Neural crest cell (in vitro differentiated cells): ENCODE measurements around the gene TBCE. TPM values are rescaled to one million over a fixed set of nuclear protein-coding genes. Genes with fewer than 3 reads are reported as not detected.
"Not testable (repeated sequence)": the region's sequence is repeated elsewhere in the genome, so short reads cannot be mapped to it uniquely, and the experiment has no call there.

Experiments used
- DNase-seq: peaks from one replicate; pipeline ENCODE4 v3.0.0; 2021; ENCODE audit warnings: low read depth, mixed read lengths, low spot score
- H3K27ac Mint-ChIP-seq: one replicate; pipeline ENCODE4 v1.8.0; 2021; ENCODE audit warnings: mild to moderate bottlenecking, mixed read lengths; ENCODE audit not compliant: unreplicated experiment
- H3K27me3 Mint-ChIP-seq: 2 replicates; pipeline ENCODE4 v1.8.0; 2021; ENCODE audit warnings: low read depth, mild to moderate bottlenecking, mixed read lengths
- H3K36me3 Mint-ChIP-seq: 2 replicates; pipeline ENCODE4 v1.8.0; 2021; ENCODE audit warnings: low read depth, mild to moderate bottlenecking, mixed read lengths
- H3K4me1 Mint-ChIP-seq: 2 replicates; pipeline ENCODE4 v1.8.0; 2021; ENCODE audit warnings: mixed read lengths
- H3K4me3 Mint-ChIP-seq: one replicate; pipeline ENCODE4 v1.8.0; 2021; ENCODE audit warnings: mild to moderate bottlenecking, mixed read lengths
- H3K9me3 Mint-ChIP-seq: 2 replicates; pipeline ENCODE4 v1.8.0; 2021; ENCODE audit warnings: mixed read lengths
- total RNA-seq: library from RNA; stranded (reverse); gene quantifications from 2 replicates; pipeline ENCODE4 v1.2.1, GENCODE V29; 2021
- TF ChIP-seq, protein P1 (sequence below): fragments of 200-600 bp; sonication (generic); conservative IDR thresholded peaks from 2 replicates; pipeline ENCODE4 v1.5.0; 2021; ENCODE audit warnings: antibody characterized with exemption, mild to moderate bottlenecking

TBCE gene
- total RNA-seq, 1 donor from 2014 or later: 28.2 TPM

DNA sequence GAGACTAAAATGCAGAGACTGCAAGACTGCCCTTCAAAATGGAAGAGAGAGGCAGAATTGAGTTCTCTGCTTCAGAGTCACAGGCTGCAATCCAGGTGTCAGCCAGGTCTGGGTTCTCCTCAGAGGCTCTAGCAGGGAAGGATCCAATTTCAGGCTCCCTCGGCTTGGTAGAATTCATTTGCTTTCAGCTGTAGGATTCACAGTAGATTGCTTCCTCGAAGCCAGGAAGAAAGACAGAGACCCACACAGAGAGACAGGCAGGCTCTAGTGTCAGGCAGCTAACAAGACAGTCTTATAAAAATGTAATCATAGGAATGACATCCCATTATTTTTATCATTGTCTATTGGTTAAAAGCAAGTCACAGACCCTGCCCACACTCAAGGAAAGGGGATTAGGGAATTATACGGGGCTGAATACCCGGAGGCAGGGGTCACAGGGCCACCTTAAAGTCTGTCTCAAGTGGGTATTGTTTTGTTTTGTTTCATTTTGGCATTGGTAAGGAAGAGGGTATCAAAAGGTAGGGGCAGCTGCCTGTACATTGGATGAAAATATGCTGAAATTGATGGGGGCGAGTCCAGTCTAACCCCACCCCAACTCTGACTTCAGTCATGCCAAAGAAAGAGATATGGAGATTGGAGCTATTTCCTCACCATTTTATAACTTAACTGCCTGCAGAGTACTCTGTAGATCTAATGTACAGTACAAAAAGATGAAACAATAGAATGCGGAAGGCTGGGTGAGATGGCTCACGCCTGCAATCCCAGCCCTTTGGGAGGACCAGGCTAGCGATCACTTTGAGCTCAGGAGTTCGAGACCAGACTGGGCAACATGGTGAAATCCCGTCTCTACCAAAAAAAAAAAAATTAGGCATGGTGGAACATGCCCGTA lies 9.5 kb upstream of the TBCE start:
- Mint-ChIP-seq H3K27ac (no peak overlapping the region), H3K4me1 (peaks cover 15% of the 10 kb centered on the region), H3K4me3 (no peak overlapping the region), H3K27me3 (no peaks in the 10 kb centered on the region), H3K9me3 (no peaks in the 10 kb centered on the region), H3K36me3 (no peaks in the 10 kb centered on the region)
- DNase-seq: no peak
- TF ChIP-seq, protein P1, sequence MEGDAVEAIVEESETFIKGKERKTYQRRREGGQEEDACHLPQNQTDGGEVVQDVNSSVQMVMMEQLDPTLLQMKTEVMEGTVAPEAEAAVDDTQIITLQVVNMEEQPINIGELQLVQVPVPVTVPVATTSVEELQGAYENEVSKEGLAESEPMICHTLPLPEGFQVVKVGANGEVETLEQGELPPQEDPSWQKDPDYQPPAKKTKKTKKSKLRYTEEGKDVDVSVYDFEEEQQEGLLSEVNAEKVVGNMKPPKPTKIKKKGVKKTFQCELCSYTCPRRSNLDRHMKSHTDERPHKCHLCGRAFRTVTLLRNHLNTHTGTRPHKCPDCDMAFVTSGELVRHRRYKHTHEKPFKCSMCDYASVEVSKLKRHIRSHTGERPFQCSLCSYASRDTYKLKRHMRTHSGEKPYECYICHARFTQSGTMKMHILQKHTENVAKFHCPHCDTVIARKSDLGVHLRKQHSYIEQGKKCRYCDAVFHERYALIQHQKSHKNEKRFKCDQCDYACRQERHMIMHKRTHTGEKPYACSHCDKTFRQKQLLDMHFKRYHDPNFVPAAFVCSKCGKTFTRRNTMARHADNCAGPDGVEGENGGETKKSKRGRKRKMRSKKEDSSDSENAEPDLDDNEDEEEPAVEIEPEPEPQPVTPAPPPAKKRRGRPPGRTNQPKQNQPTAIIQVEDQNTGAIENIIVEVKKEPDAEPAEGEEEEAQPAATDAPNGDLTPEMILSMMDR: no peak

DNA sequence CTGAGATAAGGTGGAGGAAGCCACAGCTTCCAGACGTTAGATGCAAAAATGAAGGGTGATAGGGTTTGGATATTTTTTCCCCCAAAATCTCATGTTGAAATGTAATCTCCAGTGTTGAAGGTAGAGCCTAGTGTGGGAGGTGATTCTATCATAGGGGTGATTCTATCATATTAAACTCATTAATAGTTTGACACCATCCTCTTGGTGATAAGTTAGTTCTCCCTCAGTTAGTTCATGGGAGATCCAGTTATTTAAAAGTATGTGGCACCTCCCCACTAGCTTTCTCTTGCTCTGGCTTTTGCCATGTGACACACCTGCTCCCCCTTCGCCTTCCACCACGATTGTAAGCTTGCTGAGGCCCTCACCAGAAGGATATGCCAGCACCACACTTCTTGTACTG lies 8.3 kb upstream of the TBCE start:
- DNase-seq: no peak
- Mint-ChIP-seq H3K4me1 (peaks cover 15% of the 10 kb centered on the region), H3K27me3 (no peaks in the 10 kb centered on the region), H3K9me3 (no peaks in the 10 kb centered on the region), H3K27ac (peak overlapping the region; percentile 43), H3K4me3 (no peak overlapping the region), H3K36me3 (no peaks in the 10 kb centered on the region)
- TF ChIP-seq, protein P1: no peak

DNA sequence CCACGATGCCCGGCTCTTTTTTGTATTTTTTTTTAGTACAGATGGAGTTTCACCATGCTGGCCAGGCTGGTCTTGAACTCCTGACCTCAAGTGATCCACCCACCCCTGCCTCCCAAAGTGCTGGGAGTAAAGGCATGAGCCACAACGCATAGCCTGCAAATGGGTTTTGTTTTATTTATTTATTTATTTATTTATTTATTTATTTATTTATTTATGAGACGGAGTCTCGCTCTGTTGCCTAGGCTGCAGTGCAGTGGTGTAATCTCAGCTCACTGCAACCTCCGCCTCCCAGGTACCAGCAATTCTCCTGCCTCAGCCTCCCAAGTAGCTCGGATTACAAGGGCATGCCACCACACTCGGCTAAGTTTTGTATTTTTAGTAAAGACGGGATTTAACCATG lies 3.0 kb upstream of the TBCE start:
- H3K4me1 Mint-ChIP-seq: peaks cover 25% of the 10 kb centered on the region
- H3K4me3 Mint-ChIP-seq, H3K36me3 Mint-ChIP-seq, H3K27ac Mint-ChIP-seq, H3K27me3 Mint-ChIP-seq, DNase-seq, H3K9me3 Mint-ChIP-seq: not testable (repeated sequence)

DNA sequence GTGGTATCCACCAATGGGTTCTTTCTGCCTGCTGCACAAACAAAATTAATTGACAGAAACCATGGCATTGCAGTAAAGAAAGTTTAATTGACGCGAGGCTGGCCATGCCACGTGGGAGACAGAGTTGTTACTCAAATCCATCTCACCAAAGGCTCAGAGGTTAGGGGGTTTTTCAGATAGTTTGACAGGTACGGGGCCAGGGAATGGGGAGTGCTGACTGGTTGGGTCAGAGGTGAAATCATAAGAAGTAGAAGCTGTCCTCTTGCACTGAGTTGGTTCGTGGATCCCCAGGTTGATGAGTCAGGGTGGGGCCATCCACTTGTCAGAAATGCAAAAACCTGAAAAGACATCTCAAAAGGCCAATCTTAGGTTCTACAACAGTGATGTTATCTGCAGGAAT lies 941 bp upstream of the TBCE start:
- TF ChIP-seq, protein P1: no peak
- Mint-ChIP-seq H3K27me3 (no peaks in the 10 kb centered on the region), H3K4me3 (peak overlapping the region; percentile 38), H3K9me3 (no peaks in the 10 kb centered on the region), H3K27ac (no peak overlapping the region), H3K4me1 (peaks cover 28% of the 10 kb centered on the region), H3K36me3 (no peaks in the 10 kb centered on the region)
- no peak for DNase-seq

DNA sequence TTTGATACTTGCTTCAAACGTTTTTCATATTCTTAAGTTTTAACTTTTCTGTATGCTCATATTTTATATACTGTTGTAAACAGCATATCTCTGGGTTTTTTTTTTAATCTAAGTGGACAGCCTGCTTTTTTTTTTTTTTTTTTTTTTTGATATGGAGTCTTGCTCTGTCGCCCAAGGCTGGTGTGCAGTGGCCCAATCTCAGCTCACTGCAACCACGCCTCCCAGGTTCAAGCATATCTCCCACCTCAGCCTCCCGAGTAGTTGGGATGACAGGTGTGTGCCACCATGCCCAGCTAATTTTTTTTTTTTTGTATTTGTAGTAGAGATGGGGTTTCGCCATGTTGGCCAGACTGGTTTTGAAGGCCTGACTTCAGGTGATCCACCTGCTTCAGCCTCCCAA lies 1.2 kb downstream of the TBCE start:
- H3K4me1 Mint-ChIP-seq: peaks cover 28% of the 10 kb centered on the region
- no peaks in the 10 kb centered on the region for H3K36me3 Mint-ChIP-seq
- H3K27me3 Mint-ChIP-seq: no peaks in the 10 kb centered on the region
- H3K27ac Mint-ChIP-seq: no peak overlapping the region
- peak overlapping the region; percentile 98 for H3K4me3 Mint-ChIP-seq
- DNase-seq: no peak
- TF ChIP-seq, protein P1: no peak
- H3K9me3 Mint-ChIP-seq: no peaks in the 10 kb centered on the region

DNA sequence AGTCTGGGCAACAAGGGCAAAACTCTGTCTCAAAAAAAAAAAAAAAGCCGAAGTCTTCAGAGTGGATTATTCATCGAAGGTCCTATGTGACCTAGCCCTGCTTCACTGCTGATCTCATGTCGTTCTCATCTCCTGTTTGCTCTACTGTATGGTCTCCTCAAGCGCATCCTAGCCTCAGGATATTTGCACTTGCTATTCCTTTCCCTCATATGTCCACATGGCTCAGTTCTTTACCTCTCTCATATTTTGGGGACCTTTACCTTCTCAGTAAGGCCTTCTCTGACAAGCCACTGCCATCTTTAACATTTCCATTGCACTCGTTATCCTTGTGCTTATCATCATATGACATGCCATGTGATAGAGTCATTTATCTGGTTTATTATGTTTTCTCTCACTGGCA lies 2.6 kb downstream of the TBCE start:
- no peaks in the 10 kb centered on the region for H3K9me3 Mint-ChIP-seq
- H3K36me3 Mint-ChIP-seq: peaks cover 2% of the 10 kb centered on the region
- H3K27ac Mint-ChIP-seq: no peak overlapping the region
- TF ChIP-seq, protein P1: no peak
- DNase-seq: no peak
- H3K4me1 Mint-ChIP-seq: peaks cover 28% of the 10 kb centered on the region
- H3K27me3 Mint-ChIP-seq: no peaks in the 10 kb centered on the region
- peak overlapping the region; percentile 63 for H3K4me3 Mint-ChIP-seq
